HG02759 (cell line): ENCODE results near the gene MARCHF3.
"Not testable (repeated sequence)": the region's sequence is repeated elsewhere in the genome, so short reads cannot be mapped to it uniquely, and the experiment has no call there.

ENCODE experiments used
- ATAC-seq: cut with Tn5 transposase; IDR thresholded peaks from one replicate; pipeline ENCODE4 v1.9.1; 2021; ENCODE audit warnings: mild to moderate bottlenecking, moderate library complexity; ENCODE audit not compliant: unreplicated experiment

MARCHF3 gene, protein sequence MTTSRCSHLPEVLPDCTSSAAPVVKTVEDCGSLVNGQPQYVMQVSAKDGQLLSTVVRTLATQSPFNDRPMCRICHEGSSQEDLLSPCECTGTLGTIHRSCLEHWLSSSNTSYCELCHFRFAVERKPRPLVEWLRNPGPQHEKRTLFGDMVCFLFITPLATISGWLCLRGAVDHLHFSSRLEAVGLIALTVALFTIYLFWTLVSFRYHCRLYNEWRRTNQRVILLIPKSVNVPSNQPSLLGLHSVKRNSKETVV

DNA sequence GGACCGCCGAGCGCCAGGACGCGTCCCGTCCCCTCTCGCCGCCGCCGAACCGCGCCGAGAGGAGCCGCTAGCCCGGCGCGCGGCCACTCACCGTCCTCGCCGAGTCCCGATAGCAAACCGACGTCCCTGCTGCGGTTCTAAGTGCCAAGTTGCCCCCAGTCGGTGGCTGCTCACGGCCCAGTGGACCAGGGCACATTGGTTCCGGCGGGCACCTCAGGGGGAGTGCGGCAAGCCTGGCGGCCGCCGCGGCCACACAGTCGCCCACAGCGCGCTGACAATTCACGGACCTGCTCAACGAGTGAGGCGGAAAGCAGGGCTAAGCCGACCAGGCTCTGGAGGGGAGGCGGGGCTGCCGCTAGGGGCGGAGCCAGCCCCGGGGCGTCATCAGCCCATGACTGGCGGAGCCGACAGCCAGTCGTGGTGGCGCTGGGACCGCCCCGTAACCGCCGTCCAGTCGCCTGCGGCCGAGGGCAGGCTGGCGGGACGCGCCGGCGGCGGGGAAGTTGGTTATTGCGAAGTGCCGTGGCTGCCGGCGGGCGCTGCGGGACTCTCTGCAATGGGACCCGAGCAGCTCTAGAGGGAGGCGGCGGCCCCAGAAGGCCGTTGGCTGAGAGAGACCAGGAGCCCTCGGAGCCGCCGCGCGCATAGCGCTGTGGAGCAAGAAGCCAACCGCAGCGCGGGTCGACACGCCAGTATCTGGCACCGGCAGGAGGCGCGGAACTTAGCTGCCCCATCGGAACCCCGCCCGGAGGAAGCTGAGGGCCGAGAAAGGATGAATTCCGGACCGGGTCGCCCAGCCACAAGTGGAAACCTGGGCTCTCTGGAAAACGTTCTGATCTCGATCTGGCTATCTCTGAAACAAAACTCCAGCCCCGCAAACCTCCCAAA, at the start of gene MARCHF3:
TSS of gene MARCHF3 (minus strand) at position 300 of the 888 bp plus-strand sequence. CDS start 112,387 bp downstream, outside the sequence.
- ATAC-seq: peak; percentile 93

DNA sequence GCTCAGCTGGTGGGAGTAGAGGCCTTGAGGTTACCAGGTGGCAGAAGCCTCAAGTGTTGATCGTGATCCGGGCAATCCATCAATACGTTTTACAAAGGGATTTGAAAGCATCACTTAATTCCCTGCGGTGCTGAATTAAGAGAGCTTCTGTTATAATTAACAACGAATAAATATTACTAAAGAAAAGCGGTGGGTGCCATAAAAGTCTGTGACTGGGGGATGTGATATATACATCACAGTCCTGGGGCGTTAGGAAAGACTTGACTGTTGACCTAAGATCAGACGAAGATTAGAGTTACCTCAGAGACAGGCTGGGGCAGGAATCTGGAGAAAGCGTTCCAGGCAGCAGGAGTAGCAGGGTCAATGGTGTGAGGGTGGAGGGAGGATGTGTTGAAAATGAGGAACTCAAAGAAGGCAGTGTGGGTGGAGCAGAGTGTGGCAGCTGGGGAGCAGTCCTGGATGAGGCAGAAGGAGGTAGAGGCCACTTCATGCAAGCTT, 49.7 kb upstream of the MARCHF3 start:
- no peak for ATAC-seq

DNA sequence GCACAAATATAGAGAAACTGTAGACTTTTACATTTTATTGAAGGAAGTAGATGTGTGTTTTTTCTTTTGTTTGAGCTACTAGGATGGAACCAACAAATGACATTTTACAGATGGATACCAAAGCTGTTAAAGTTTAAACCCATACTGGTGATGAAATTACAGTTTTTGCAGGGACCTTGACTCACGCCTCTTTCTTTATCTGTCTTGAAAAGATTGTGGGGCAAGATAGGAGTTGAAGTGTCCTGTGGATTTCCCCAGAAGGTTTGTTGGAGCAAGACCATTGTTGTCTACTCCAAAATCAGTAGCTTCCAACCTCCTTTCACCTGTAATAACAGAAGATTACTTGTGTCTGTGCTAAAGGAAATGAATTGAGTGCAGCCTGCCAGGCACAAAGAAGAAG, 47.0 kb upstream of the MARCHF3 start:
- no peak for ATAC-seq

DNA sequence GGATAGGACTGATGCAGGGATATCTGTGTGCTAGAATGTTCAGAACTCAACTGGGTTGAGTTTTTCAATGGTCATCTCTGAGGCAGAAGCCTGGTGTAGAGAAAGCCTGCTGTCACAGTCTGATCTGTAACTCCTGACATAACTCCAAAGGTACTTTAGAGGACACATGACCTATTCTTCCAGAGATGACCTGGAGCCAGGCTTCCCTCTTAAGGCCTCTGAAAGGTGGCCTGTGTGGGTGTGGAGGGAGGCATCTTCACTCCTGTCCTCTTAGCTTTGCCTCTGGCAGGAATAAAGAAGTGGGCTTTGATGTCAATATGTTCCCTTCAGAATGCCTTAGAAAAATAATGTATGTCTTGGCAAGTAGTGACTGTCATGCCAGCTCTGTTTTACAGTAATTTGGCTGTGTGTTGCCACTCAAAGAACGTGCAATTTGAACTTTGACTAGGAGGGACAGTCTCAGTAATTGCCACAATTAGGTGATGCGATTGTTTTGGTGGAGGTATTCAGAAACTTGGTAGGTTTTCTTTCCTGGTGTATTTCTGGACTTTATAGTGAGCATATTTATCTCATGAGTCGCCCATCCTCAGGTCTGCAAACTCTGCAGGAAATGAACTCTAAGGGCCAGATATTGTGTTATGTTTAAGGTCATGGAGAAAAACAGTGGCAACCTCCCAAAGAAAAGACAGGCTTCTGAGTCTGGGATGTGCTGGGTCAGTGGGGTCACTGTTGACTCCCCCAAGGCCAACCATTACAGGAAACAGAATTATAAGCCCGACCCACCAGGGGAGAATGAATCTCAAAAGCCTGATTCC, 46.2 kb upstream of the MARCHF3 start:
- no peak for ATAC-seq

DNA sequence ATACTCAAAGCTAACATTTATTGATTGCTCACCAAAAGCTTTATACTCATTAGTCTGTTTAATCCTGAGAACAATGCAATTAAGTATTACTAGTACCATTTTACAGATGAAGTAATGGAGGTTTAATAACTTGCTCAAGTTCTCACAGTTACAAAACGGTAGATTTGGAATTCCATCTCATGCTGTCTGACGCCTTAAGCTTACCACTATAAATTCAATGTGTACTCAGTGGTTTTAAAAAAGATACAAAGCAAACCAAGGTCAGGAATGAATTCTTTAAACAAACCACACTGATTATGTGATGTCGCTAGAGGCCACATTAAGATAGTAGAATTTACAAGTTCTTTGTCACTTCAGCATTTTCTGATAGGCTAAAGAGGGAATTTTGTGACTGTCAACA, 44.1 kb upstream of the MARCHF3 start:
- no peak for ATAC-seq

DNA sequence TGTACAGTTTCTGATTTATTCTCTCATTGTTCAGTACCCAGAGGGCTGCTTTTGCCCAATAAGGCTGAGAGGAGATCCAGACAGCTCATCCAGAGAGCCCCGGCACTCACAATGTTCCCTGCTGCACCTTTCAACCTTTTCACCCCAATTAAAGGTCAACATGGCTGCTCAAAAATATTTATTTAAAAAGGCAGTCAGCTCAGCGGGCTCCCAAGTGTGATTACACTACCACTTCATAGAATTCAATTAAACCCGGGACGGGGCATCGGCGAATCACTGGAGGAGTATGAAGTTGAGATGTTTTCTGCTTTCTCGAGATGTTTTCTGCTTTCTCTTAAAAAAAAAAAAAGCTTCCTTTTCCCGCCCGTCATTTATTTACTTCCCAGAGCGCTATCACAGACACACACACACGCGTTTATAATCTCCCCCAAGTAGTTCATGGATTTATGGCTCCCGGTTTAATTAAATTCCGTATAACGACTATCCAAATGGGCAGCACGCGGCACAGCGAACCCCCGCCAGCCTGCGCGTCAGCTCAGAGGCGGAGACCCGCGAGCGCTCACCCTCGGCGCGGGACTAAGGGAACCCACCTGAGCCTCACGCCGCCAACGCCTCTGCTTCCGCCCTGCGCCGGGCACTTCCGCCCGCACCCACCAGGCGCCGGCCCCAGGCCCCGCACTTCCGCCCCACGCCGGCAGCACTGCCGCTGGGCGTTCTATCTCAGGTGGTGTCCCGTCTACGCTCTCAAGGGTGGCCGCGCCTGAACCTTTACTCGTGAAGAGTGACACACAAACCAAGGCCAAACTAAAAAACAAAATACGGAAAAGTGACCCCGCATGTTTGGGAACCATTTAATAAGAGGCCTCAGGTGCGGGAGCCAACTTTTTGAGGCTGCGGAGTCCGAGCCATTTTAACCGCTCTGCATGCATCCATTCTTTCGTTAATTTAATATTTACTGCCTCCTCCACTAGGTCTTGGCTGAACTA, 42.8 kb upstream of the MARCHF3 start, which contains the start of gene C5orf63:
TSS of gene C5orf63 (minus strand) at position 642 of the 986 bp plus-strand sequence. CDS start 14,507 bp downstream, outside the sequence.
- ATAC-seq: peak; percentile 99

- no peak for ATAC-seq
Measured at GRCh38 chr5:127070243-127070642, 39.9 kb upstream of the MARCHF3 start.

GRCh38 chr5:127068493-127069214, 38.3 kb upstream of the MARCHF3 start:
- ATAC-seq: no peak

GRCh38 chr5:127066721-127067120, 36.4 kb upstream of the MARCHF3 start:
- ATAC-seq: no peak

DNA sequence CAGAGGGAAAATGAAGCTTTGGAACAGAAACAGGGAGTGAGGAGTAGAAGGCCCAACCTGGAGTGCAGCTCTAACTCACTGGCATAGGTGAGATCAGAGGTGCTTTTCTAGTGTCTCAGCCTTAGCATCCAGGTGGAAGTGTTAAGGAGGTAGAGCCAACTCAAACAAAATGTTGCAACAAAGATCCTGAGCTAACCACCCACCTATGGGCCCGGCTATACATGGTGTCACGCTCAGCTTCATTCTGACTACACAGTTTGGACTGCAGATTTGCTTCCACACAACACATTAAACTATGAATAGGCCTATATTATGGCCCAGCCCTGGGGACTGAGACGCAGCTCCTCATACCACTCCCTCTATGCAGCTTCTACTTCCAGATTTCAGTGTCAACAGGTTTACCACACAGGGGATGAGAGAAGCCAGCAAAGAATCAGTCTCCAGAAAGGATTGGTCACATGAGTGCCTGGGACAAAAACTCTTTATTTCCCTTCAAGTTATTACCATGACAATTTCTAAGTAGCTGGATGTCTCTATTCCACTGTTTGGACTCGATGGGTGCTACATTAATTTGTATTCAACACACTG, 34.0 kb upstream of the MARCHF3 start:
- ATAC-seq: no peak

GRCh38 chr5:127063257-127063913, 33.0 kb upstream of the MARCHF3 start:
- ATAC-seq: no peak

DNA sequence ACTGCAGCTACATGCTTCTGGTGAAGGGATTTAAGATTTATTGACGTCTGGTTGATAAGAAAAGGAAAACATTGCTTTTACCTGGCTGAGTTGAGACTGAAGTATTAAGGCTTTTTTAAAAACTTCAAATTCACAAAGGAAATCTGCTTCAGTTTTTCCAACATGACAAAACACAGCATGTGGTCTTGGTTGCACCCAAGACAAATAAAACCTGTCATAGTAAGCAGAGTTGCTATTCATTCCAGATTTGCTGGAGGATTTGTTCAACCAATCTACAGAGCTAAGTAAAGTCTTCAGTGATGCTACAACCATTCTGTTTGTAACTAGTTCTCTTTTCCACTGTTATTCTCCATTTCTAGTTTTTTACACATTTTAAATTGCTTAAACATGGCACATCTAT, 31.6 kb upstream of the MARCHF3 start:
- ATAC-seq: no peak

GRCh38 chr5:127061537-127061936, 31.2 kb upstream of the MARCHF3 start:
- no peak for ATAC-seq

GRCh38 chr5:127060470-127060985, 30.2 kb upstream of the MARCHF3 start:
- no peak for ATAC-seq

- ATAC-seq: no peak
Measured at GRCh38 chr5:127056896-127057295, 26.5 kb upstream of the MARCHF3 start.

GRCh38 chr5:127055880-127056653, 25.7 kb upstream of the MARCHF3 start:
- ATAC-seq: no peak

- not testable (repeated sequence) for ATAC-seq
Measured at GRCh38 chr5:127053551-127053950, 23.2 kb upstream of the MARCHF3 start.
